Measurements from ENCODE around the gene SEMA7A. TPM values are rescaled to one million over a fixed set of nuclear protein-coding genes. Genes with fewer than 3 reads are reported as not detected.

The SEMA7A gene
- total RNA-seq, 4 donors from 2014 or later = 1.2 to 7.6 (median 3.4) TPM

DNA sequence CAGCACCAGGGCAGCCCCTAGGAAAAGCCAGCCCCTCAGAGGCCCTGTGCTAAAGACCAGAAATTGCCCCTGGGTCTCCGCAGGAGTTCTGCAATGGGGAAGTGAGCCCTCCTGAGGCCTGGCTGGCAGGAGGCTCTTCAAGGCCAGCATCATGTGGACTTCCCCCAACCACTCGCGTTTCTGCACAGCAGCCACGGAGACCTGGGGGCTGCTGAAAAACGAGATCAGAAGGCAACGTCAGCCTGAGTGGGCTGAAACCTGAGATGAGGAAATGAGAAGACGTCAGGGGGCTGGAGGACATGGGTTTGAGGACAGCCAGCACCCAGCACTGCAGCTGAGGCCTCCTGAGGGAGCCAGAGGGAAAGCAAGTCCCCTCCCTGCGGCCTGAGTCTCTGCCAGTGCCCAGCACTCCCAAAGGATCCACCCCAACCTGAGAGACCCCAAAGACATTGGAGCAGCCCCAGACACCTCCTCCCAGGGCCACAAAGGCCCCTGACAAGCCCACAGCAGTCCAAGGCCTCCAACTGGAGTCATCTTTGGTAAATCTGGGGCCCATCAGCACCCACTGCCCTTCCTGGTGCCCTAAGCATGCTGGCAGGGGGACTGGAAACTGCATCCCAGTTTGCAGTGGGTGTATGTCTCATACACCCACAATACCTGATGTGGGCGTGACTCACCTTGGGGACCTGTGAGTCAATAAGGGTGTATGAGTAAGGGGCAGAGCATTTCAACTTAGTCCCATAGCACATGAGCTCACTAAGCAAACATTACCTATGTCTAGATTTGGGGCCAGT, 37.1 kb downstream of the SEMA7A start:
- TF ChIP-seq, protein P1, sequence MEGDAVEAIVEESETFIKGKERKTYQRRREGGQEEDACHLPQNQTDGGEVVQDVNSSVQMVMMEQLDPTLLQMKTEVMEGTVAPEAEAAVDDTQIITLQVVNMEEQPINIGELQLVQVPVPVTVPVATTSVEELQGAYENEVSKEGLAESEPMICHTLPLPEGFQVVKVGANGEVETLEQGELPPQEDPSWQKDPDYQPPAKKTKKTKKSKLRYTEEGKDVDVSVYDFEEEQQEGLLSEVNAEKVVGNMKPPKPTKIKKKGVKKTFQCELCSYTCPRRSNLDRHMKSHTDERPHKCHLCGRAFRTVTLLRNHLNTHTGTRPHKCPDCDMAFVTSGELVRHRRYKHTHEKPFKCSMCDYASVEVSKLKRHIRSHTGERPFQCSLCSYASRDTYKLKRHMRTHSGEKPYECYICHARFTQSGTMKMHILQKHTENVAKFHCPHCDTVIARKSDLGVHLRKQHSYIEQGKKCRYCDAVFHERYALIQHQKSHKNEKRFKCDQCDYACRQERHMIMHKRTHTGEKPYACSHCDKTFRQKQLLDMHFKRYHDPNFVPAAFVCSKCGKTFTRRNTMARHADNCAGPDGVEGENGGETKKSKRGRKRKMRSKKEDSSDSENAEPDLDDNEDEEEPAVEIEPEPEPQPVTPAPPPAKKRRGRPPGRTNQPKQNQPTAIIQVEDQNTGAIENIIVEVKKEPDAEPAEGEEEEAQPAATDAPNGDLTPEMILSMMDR (IDR thresholded peaks at IDR 0.05) = no peak
- ATAC-seq (ENCODE audit: low FRiP score) = no peak
- no peak for DNase-seq (ENCODE audit: low spot score)

DNA sequence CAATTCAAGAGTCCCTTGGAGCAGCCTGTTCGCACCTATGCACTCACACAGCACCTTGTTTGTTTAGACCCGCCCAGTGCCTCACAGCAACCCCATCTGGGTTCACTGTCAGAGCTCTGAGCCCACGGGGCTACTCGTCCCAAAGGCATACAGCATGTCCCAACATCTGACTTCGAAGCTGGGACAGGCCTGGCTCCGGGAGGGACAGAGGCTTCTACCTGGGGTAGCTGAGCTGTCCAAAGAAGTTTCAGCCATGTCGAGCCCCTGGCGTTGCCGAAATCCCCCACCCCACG, 37.7 kb downstream of the SEMA7A start:
- TF ChIP-seq, protein P1 (IDR thresholded peaks at IDR 0.05) = no peak
- no peak for DNase-seq (ENCODE audit: low spot score)
- ATAC-seq (ENCODE audit: low FRiP score) = no peak

DNA sequence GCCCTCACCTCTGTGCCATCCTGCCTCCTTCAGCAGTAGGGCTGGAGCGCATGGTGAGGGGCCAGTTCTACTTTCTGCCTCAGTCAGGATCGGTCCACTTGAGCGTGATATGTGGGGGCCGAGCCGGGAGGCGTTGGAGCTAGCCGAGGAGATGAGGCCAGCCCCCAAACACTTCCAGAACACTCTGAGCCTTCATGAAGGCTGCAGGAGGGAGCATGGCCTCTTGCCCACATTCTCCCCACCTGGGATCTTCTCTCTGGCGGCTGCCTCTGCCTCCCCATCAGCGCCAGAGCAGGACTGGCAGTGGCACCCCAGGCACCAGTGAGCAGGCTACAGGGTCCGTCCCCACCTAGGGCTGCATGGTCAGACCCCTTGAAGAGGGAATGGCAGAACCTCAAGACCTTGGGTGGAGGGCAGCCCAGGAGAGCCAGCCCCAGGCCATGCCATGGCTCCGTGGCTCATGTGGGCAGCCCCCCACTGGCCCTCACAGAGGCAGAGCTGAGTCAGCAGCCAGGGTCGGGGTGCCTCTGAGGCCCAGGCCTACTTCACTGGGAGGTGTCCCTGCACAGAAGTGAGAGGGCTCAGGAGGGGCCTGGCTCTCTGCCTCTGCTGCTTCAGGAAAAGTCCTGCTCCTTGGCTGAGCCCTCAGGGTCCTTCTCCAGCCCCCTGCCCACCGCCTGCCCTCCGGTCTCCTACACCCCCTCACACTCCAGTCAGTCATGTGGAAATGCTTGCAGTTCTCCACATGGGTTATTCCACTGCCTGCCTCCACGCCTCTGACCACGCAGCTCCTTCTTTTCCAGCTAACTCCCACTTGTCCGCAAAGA, 38.2 kb downstream of the SEMA7A start:
- no peak for ATAC-seq (ENCODE audit: low FRiP score)
- no peak for DNase-seq (ENCODE audit: low spot score)
- TF ChIP-seq, protein P1 (IDR thresholded peaks at IDR 0.05) = no peak

DNA sequence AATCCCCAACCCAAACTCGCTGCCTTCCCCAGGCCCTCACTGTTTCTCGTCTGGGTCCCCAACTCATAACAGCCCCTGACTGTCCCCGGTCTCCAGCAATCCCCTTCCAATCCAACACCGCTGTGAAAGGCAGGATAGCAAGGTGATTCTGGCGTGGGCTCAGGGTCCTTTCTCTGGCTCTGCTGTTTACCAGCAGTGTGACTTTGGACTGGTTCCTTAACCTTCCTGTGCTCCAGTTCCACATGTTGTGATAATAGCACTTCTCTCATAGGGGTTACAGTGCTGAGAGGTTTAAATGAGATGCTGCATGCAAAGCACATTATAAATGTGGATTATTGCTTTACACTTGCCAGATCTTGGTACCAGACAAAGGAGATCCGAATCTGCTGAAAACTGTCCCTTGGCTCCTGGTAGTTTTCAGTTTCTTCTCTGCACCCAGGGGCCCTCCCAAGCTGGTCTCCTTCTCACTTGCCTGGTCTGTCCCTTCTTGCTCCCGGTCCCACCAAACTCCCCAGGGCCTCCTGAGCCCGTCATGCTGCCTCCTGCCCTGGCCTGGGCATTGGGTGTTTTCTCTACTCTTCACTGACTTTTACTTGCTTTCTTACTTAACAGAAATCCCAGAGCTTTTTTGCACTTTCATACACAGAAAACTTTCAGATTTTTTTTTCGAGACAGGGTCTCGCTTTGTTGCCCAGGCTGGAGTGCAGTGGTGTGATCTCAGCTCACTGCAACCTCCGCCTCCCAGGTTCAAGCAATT, 39.5 kb downstream of the SEMA7A start:
- DNase-seq (ENCODE audit: low spot score) = no peak
- ATAC-seq (ENCODE audit: low FRiP score) = no peak
- TF ChIP-seq, protein P1 (IDR thresholded peaks at IDR 0.05) = no peak

DNA sequence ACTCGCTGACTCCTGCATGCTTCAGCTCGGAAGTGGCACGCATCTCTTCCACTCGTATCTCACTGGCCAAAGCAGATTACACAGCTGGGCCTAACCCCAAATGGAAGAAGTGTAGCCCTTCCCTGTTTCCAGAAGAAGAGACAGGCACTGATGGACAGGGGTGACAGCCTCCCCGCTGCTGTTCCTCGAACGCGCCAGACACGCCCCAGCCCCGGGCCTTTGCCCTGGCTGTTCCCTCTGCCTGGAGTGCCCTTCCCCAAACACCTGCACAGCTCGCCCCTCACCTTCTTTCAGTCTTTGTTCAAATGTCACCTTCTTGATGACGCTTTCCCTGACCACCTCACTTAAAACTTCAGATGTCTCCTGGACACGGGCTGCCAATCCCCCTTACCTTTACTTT, 40.3 kb downstream of the SEMA7A start:
- TF ChIP-seq, protein P1 (IDR thresholded peaks at IDR 0.05) = no peak
- no peak for DNase-seq (ENCODE audit: low spot score)
- ATAC-seq (ENCODE audit: low FRiP score) = no peak

DNA sequence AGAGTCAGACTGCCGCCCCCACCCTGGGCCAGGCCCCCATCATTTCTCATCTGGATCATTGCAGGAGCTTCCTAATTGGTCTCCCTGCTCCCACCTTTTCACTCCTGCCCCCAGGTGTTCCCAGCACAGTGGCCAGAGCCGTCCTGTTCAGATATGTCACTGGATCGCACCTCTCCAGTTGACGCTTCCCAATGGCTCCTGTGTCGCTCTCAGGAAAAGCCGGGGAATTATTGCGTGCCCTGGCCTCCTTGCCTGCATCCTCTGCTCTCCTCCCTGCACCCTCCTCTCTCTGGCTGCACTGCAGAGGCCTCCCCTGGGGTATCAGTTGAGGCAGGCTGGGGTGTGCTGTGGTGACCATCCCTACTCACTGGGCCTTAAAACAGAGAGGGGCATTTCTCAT, 40.9 kb downstream of the SEMA7A start:
- TF ChIP-seq, protein P1 (IDR thresholded peaks at IDR 0.05) = no peak
- ATAC-seq (ENCODE audit: low FRiP score) = no peak
- no peak for DNase-seq (ENCODE audit: low spot score)
